GM18502 (cell line): ENCODE results near the gene ADAMTS17.
"Not testable (repeated sequence)": the region's sequence is repeated elsewhere in the genome, so short reads cannot be mapped to it uniquely, and the experiment has no call there.

Source experiments
- ATAC-seq: cut with Tn5 transposase; IDR thresholded peaks from one replicate; pipeline ENCODE4 v1.9.1; 2021; ENCODE audit warnings: mild to moderate bottlenecking; ENCODE audit not compliant: unreplicated experiment, poor library complexity

ADAMTS17 gene

GRCh38 chr15:99953886-99954285 is 387.9 kb downstream of the ADAMTS17 start:
- ATAC-seq: no peak

DNA sequence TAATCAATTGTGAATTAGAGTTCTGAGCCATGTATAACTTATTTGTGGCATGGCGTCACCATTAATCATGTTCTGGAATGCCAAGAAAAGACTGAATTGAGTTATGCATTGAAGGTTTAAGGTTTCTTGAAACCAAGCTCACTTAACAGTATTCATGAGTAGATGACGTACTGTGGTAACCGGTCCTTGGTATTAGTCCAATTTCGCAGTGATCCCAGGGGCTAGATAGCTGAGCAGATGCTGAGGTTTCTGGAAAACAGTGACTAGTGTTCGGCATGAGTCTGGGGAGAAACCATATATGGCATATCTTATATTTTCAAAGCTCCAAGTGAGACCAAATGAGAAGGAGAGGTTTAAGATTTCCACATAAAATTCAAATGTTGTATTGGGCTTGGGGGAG is 390.3 kb downstream of the ADAMTS17 start:
- ATAC-seq: no peak

- ATAC-seq: no peak
Observed at GRCh38 chr15:99944131-99944530, 397.6 kb downstream of the ADAMTS17 start.

- no peak for ATAC-seq
Observed at GRCh38 chr15:99943466-99943865, 398.3 kb downstream of the ADAMTS17 start.

DNA sequence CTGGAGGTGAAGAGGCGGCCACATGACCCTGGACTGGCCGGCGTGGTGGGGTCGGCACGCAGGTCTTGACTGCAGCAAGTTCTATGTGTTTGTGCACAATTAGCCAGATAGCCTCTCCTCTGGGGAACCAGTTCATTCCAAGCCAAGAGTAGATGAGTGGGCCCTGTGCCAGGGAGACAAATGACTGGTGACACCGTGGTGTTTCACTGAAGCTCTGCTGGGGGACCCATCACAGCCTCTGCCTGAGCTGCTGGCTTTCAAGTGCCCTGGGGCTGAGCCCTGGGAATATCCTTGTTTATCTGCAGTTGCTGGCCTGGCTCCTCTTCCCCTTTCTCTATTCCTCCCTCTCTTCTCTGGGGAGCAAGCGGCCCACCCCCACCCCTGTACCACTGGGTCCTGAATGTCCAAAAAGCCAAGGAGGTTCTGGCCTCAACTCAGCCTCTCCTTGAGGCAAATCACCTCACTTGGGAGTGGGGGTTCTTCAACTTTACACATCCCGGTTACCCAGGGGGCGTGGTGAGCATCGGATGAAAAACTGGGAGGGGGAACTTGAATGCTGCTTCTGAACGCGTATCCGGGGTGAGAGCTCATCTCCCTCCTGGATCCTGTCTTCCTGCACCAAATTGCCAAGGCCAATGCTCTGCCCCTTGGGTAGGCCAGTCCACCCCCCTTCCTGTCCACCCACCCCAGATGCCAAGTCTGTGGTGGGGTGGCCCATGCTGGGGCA is 408.9 kb downstream of the ADAMTS17 start:
- ATAC-seq: no peak

DNA sequence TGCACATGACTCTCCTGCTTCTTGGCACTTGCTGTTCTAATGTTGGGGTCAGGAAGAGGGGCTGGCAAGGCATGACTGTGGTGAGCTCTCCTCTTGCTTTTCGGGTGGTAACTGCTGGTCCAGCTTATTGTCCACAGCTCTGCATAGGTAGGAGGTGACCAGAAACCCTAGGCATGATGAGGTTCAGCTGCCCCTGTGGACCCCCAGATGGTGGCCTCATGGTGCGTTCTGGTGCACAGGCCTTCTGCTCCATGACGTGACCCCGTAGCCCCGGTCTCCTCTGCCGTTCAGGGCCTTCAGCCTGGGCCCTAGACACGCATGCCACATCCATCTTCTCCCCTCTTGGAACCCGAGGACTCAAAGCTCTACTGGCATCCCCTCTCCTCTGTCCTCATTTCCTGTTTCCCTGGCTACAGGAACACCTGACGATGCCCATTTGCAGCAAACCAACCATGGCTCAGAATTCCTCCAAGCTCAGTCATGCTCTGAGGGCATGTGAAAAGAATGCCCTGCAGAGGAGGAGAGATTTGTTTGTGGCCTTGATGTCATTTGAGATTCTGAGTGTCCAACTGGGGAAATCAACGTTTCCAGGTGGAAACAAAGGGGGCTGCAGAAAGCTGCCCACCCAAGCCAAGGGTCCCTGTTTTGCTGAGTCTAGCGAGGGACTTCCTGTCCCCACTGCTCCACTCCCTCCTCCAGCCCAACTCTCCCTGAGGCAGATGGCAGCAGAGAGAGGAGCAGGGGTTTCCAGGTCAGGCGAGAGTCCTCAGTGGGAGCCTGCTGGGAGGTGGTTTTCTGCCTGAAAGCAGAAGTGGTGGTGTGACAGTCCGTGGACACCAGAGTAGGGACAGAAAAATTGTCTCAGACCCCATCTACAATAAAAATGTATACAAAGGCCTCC is 409.8 kb downstream of the ADAMTS17 start:
- ATAC-seq: no peak

- no peak for ATAC-seq
Observed at GRCh38 chr15:99930696-99931095, 411.1 kb downstream of the ADAMTS17 start.

DNA sequence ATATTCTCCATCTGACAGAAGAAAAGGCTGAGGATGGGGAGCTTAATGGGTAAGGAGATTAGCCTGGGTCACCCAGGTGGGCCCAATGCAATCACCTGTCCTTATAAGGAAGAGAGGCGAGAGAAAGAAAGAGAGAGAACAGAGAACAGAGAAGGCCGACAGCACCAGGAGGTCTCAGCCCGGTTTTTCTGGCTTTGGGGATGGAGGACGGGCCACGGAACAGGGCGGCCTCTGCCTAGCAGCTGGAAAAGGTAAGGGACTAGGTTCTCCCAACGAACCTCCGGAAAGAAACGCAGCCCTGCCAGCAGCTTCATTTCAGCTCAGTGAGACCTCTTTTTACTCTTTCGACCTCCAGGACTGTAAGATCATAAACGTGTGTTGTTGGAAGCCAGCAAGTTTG is 412.5 kb downstream of the ADAMTS17 start:
- ATAC-seq: no peak

DNA sequence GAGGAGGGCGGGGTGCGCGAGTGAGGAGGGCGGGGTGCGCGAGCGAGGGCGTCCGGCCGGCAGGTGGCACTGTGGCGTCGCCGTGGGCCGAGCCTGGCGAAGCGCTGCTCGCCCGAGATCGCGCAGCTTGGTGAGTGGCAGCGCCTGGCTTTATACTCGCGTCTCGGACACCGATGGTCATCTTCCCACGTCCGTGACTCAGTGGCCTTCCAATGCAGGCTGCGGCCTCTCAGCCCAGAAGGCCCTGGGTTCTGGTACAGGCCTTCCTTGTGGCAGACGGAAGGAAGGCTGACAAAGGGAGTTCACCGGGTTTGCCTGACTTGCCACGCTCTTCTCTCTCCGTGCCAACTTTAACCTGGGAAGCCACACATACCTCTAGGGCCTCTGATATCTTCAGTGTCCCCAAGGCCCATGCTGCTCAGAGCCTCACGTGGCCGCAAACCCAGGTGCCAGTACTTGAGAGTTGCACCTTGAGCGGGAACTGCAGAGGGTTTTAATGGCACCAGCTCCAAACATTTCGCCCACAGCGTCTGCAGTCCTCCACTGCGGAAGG is 413.3 kb downstream of the ADAMTS17 start:
- peak; percentile 94 for ATAC-seq

GRCh38 chr15:99926532-99926931 is 415.2 kb downstream of the ADAMTS17 start:
- not testable (repeated sequence) for ATAC-seq

- no peak for ATAC-seq
Observed at GRCh38 chr15:99925661-99926461, 415.9 kb downstream of the ADAMTS17 start.

DNA sequence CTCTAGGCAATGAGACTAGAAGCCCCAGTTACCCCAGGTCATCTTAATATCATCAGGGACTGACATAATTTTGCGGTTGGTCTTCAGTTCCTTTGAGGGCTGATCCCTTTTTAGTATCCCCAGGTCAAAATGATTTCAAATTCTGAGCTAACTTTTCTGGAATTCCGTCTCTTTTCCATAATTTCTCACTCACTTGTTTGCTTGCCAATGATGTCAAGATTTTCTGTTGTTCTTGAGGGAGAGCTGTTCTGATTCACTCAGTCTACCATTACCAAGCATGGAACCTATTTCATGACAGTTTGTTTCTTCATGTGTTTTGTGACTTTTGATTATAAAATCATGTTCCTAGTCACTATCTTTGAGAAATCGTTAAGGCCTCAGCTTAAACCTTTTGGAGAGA is 418.1 kb downstream of the ADAMTS17 start:
- ATAC-seq: no peak
